B cell (primary cell): ENCODE measurements around the gene TMEM131. TPM values are rescaled to one million over a fixed set of nuclear protein-coding genes. Genes with fewer than 3 reads are reported as not detected.

ENCODE experiments used
- ATAC-seq: fragments of 200-7000 bp; cut with Tn5 transposase; one replicate; pipeline ENCODE4 v1.10.0; 2021; ENCODE audit warnings: low read depth, mild to moderate bottlenecking, moderate number of reproducible peaks, moderate library complexity
- CTCF ChIA-PET: fragments of 350-600 bp; sonication (Branson Sonifier 250); formaldehyde crosslinking; loops from one replicate; lab custom pipeline; 2021; ENCODE audit warnings: antibody characterized with exemption, inconsistent platforms; lab: Charles Lee
- POLR2A ChIA-PET: fragments of 350-600 bp; sonication (Branson Sonifier 250); formaldehyde crosslinking; loops from one replicate; lab custom pipeline; 2021; ENCODE audit warnings: antibody characterized with exemption; lab: Charles Lee
- DNase-seq: peaks from one replicate; pipeline ENCODE4 v3.0.0; 2013
- H2AFZ ChIP-seq: 2 replicates; pipeline ENCODE4 v1.6.1; 2012; ENCODE audit warnings: mild to moderate bottlenecking, low read depth, low read length; ENCODE audit not compliant: insufficient read depth, poor library complexity, severe bottlenecking
- H3K27ac ChIP-seq, 2 donors: 1 replicate in 1 of 2; 2 replicates in 1 of 2; pipeline ENCODE4 v1.5.1; 2012 to 2013; ENCODE audit warnings: low read length in 2 of 2, mild to moderate bottlenecking in 2 of 2, moderate library complexity in 1 of 2
- H3K27me3 ChIP-seq, 4 experiments: fragments of 200-600 bp in 1 of 4; sonication (generic) in 1 of 4; replicated peaks in 1 of 4; 1 replicate in 2 of 4; 2 replicates in 2 of 4; pipeline versions ENCODE4 v1.6.1 to v1.7.0; 2013 to 2016; ENCODE audit warnings: low read length in 3 of 4, mild to moderate bottlenecking in 2 of 4, mixed read lengths in 1 of 4, moderate library complexity in 1 of 4; ENCODE audit not compliant: insufficient read depth in 4 of 4, control insufficient read depth in 3 of 4; ENCODE audit errors: control extremely low read depth in 1 of 4
- H3K36me3 ChIP-seq, 2 experiments: replicated peaks in 1 of 2; 1 replicate in 1 of 2; 2 replicates in 1 of 2; pipeline versions ENCODE4 v1.6.1 to v1.7.1; 2013; ENCODE audit warnings: low read length in 1 of 2; ENCODE audit not compliant: insufficient read depth in 2 of 2, control insufficient read depth in 1 of 2; ENCODE audit errors: control extremely low read depth in 1 of 2, extremely low read depth in 1 of 2
- H3K4me1 ChIP-seq, 2 donors: fragments of 200-600 bp in 1 of 2; sonication (generic) in 1 of 2; 1 replicate in 1 of 2; 2 replicates in 1 of 2; pipeline versions ENCODE4 v1.5.1 to v1.6.1; 2013 to 2017; ENCODE audit warnings: low read length in 2 of 2; ENCODE audit not compliant: control insufficient read depth in 2 of 2, insufficient read depth in 2 of 2
- H3K4me2 ChIP-seq: replicated peaks from 2 replicates; pipeline ENCODE3; 2012; ENCODE audit warnings: mild to moderate bottlenecking, low read depth, low read length; ENCODE audit not compliant: poor library complexity, severe bottlenecking
- H3K4me3 ChIP-seq, 5 experiments: fragments of 200-600 bp in 1 of 5; sonication (generic) in 1 of 5; 1 replicate in 3 of 5; 2 replicates in 2 of 5; pipeline versions ENCODE4 v1.5.1 to v1.7.0; 2011 to 2016; ENCODE audit warnings: low read length in 4 of 5, mild to moderate bottlenecking in 4 of 5, low read depth in 2 of 5, control low read depth in 1 of 5, moderate library complexity in 1 of 5; ENCODE audit not compliant: insufficient read depth in 1 of 5; ENCODE audit errors: control extremely low read depth in 1 of 5, extremely low read depth in 1 of 5
- H3K79me2 ChIP-seq: fragments of 200-600 bp; sonication (generic); one replicate; pipeline ENCODE4 v1.6.0; 2016; ENCODE audit warnings: low read length; ENCODE audit not compliant: control insufficient read depth, insufficient read depth
- H3K9ac ChIP-seq: fragments of 200-600 bp; sonication (generic); 2 replicates; pipeline ENCODE4 v1.6.1; 2017; ENCODE audit warnings: mild to moderate bottlenecking, low read length, moderate library complexity
- H3K9me3 ChIP-seq, 3 donors: one replicate each; pipeline versions ENCODE4 v1.6.1 to v1.7.1; 2013; ENCODE audit warnings: low read length in 2 of 3; ENCODE audit not compliant: control insufficient read depth in 2 of 3, insufficient read depth in 1 of 3; ENCODE audit errors: control extremely low read depth in 1 of 3
- H4K20me1 ChIP-seq: 2 replicates; pipeline ENCODE4 v1.6.0; 2012; ENCODE audit warnings: mild to moderate bottlenecking, low read length; ENCODE audit not compliant: insufficient read depth, control insufficient read depth, poor library complexity, severe bottlenecking
- H3K27ac Mint-ChIP-seq: one replicate; pipeline ENCODE4 v1.8.0; 2021; ENCODE audit warnings: mixed read lengths
- H3K27me3 Mint-ChIP-seq: one replicate; pipeline ENCODE4 v1.8.0; 2021; ENCODE audit warnings: mixed read lengths
- H3K4me1 Mint-ChIP-seq: one replicate; pipeline ENCODE4 v1.8.0; 2021; ENCODE audit warnings: mixed read lengths
- H3K4me3 Mint-ChIP-seq: one replicate; pipeline ENCODE4 v1.8.0; 2021; ENCODE audit warnings: mixed read lengths
- H3K9me3 Mint-ChIP-seq: one replicate; pipeline ENCODE4 v1.8.0; 2022; ENCODE audit warnings: mixed read lengths; ENCODE audit not compliant: insufficient read depth
- CTCF ChIP-seq: fragments of 200-600 bp; IDR thresholded peaks from one replicate; pipeline ENCODE4 v1.8.0; 2022; ENCODE audit warnings: antibody characterized with exemption, mild to moderate bottlenecking
- EZH2 ChIP-seq: IDR thresholded peaks from 2 replicates; pipeline ENCODE4 v1.6.1; 2012; ENCODE audit warnings: borderline replicate concordance, low read depth, mild to moderate bottlenecking, moderate library complexity, low read length; ENCODE audit not compliant: insufficient read depth, poor library complexity, severe bottlenecking
- WGBS: methylation state at CpG from one replicate; pipeline ENCODE4 v1.1.5; 2013; ENCODE audit warnings: missing lambda C conversion rate; ENCODE audit not compliant: insufficient coverage; 5-methylcytosine and 5-hydroxymethylcytosine counted together
- intact Hi-C: fragments of 100-400 bp; cut with micrococcal nuclease; formaldehyde crosslinking; loops from one replicate; pipeline ENCODE4 v1.10.0; 2022
- polyA plus RNA-seq: library from polyadenylated mRNA; depleted of rRNA; stranded (reverse); fragments of >200 nt; gene quantifications from 2 replicates; pipeline ENCODE4 v1.2.3, GENCODE V29; 2012
- total RNA-seq, 2 donors: library from RNA; stranded (reverse); fragments of 120-200 nt in 1 of 2; gene quantifications; 1 replicate in 1 of 2; 2 replicates in 1 of 2; pipeline versions ENCODE4 v1.2.3 to v1.2.4, GENCODE V29; 2013 to 2022

The TMEM131 gene
- total and polyA plus RNA-seq, 2 donors (not counting 1 experiment from before 2014, with no cell fraction given) = 24.3 to 101 TPM

- Mint-ChIP-seq H3K4me1 (peaks cover 66% of the 10 kb centered on the region), H3K4me3 (no peak overlapping the region), H3K9me3 (no peaks in the 10 kb centered on the region), H3K27me3 (no peaks in the 10 kb centered on the region), H3K27ac (no peak overlapping the region)
- intact Hi-C loops = loop anchor here (5.0 to 10.0 kb wide), 2 partner anchors 214 to 306 kb away; partner anchors contain the start of gene VWA3B
- H3K79me2 ChIP-seq = peaks cover 70% of the 10 kb centered on the region
- H3K4me1 ChIP-seq = peaks cover 30 to 31% of the 10 kb centered on the region in 2 donors
- peaks cover 76% of the 10 kb centered on the region for H4K20me1 ChIP-seq
- H3K27ac ChIP-seq = peak overlapping the region in 1 of 2 donors; percentile 16
- H3K27me3 ChIP-seq = no peaks in the 10 kb centered on the region
- no peak overlapping the region for H3K9ac ChIP-seq
- TF ChIP-seq EZH2 (no peak), CTCF (no peak)
- no peak overlapping the region for H3K4me3 ChIP-seq
- H2AFZ ChIP-seq = no peak overlapping the region
- peaks cover 0 to 5% of the 10 kb centered on the region in 2 experiments for H3K36me3 ChIP-seq
- no peak for DNase-seq
- H3K4me2 ChIP-seq = no peak overlapping the region
- CTCF ChIA-PET = interaction anchor here (0.9 to 2.1 kb wide), 5 partner anchors 65 to 341 kb away, joined by 3 to 7 read pairs (median 3); no protein-coding TSS in a partner anchor
- POLR2A ChIA-PET = no interaction called here
- ATAC-seq = no peak
- H3K9me3 ChIP-seq = peaks cover 0 to 8% (median 0%) of the 10 kb centered on the region in 3 donors
- 93% methylated on average over 2 of the region's 4 CpGs for WGBS
These were observed 124.5 kb downstream of the TMEM131 start for GRCh38 chr2:97871096-97871780.

- Histone ChIP-seq H3K27me3 (no peaks in the 10 kb centered on the region), H3K4me1 (peaks cover 30 to 31% of the 10 kb centered on the region in 2 donors), H3K4me2 (peak overlapping the region; percentile 6), H2AFZ (no peak overlapping the region), H3K79me2 (peaks cover 73% of the 10 kb centered on the region), H3K9me3 (peaks cover 0 to 13% (median 0%) of the 10 kb centered on the region in 3 donors), H3K9ac (no peak overlapping the region), H4K20me1 (peaks cover 74% of the 10 kb centered on the region), H3K36me3 (peaks cover 0 to 5% of the 10 kb centered on the region in 2 experiments), H3K27ac (no peak overlapping the region), H3K4me3 (no peak overlapping the region)
- no peak overlapping the region for H3K4me3 Mint-ChIP-seq
- ChIA-PET CTCF (interaction anchor here (0.6 to 2.1 kb wide), 8 partner anchors 37 to 398 kb away, joined by 3 to 7 read pairs (median 3); no protein-coding TSS in a partner anchor), POLR2A (interaction anchor here (0.5 kb wide), 1 partner anchor 142 kb away, joined by 7 read pairs; no protein-coding TSS in a partner anchor)
- peak; percentile 62 for ATAC-seq
- peaks cover 58% of the 10 kb centered on the region for H3K4me1 Mint-ChIP-seq
- no peak overlapping the region for H3K27ac Mint-ChIP-seq
- intact Hi-C loops = loop anchor here (5.0 to 10.0 kb wide), 2 partner anchors 214 to 307 kb away; partner anchors contain the start of gene VWA3B
- TF ChIP-seq EZH2 = no peak
- no peak for TF ChIP-seq CTCF
- 6% methylated on average over 2 of the region's 4 CpGs for WGBS
- H3K9me3 Mint-ChIP-seq = no peaks in the 10 kb centered on the region
- DNase-seq = peak; percentile 35
- H3K27me3 Mint-ChIP-seq = no peaks in the 10 kb centered on the region
These were observed 125.3 kb downstream of the TMEM131 start for GRCh38 chr2:97870396-97870843.
